H1 (cell line): Measurements from ENCODE around the gene FXYD5. TPM values are rescaled to one million over a fixed set of nuclear protein-coding genes. Genes with fewer than 3 reads are reported as not detected.

Source experiments
- CHD7 ChIP-seq: fragments of 300-600 bp; sonication (generic); IDR thresholded peaks from 2 replicates; pipeline ENCODE4 v1.7.1; 2012; ENCODE audit warnings: low read length, moderate library complexity, mild to moderate bottlenecking, inconsistent platforms; ENCODE audit not compliant: insufficient replicate concordance
- CREB1 ChIP-seq: IDR thresholded peaks from 2 replicates; pipeline ENCODE4 v1.6.1; 2012; ENCODE audit warnings: inconsistent platforms
- EP300 ChIP-seq, 2 experiments: IDR thresholded peaks; 1 replicate in 1 of 2; 2 replicates in 1 of 2; pipeline ENCODE4 v1.6.1; 2011 to 2012; ENCODE audit warnings: low read depth in 2 of 2, low read length in 2 of 2, mild to moderate bottlenecking in 2 of 2, borderline replicate concordance in 1 of 2, inconsistent platforms in 1 of 2, moderate library complexity in 1 of 2
- FOSL1 ChIP-seq: IDR thresholded peaks from 2 replicates; pipeline ENCODE4 v1.6.1; 2011; ENCODE audit warnings: mild to moderate bottlenecking, low read depth, low read length, moderate library complexity; ENCODE audit not compliant: insufficient read depth
- HDAC6 ChIP-seq: IDR thresholded peaks from one replicate; pipeline ENCODE4 v1.7.1; 2012; ENCODE audit warnings: low read depth, mild to moderate bottlenecking, inconsistent platforms, low read length, moderate library complexity
- NANOG ChIP-seq: IDR thresholded peaks from 2 replicates; pipeline ENCODE4 v1.6.1; 2011; ENCODE audit warnings: low read length, low read depth, mild to moderate bottlenecking, inconsistent platforms; ENCODE audit not compliant: insufficient read depth, poor library complexity, severe bottlenecking
- POU5F1 ChIP-seq: IDR thresholded peaks from 2 replicates; pipeline ENCODE4 v1.6.1; 2011; ENCODE audit warnings: low read depth, mild to moderate bottlenecking, low read length, moderate library complexity
- SUZ12 ChIP-seq: fragments of 200-600 bp; sonication (generic); IDR thresholded peaks from 2 replicates; pipeline ENCODE4 v1.6.1; 2012; ENCODE audit warnings: mild to moderate bottlenecking, inconsistent platforms, low read length, moderate library complexity, mixed read lengths
- TBP ChIP-seq: IDR thresholded peaks from 2 replicates; pipeline ENCODE4 v1.6.1; 2011; ENCODE audit warnings: low read depth, low read length, improper control_type of control experiment
- polyA plus RNA-seq, 7 experiments: library from polyadenylated mRNA; depleted of rRNA in 3 of 7; stranded (reverse) in 5 of 7; unstranded in 2 of 7; fragments of >200 nt in 5 of 7; fragments of 200-250 nt in 2 of 7; gene quantifications; 1 replicate in 5 of 7; 2 replicates in 1 of 7; 4 replicates in 1 of 7; pipeline versions ENCODE4 v1.2.1 to v1.2.3, GENCODE V29; 2011 to 2013; ENCODE audit warnings: missing spikeins in 2 of 7, mixed read lengths in 2 of 7
- total RNA-seq: library from RNA; stranded (reverse); fragmentation: NEBNext Ultra II Directional; extraction: Animal tissue kit (Norgen Biotek cat#: 25700); gene quantifications from 2 replicates; pipeline ENCODE4 v1.2.1, GENCODE V29; 2021

Gene FXYD5
- total and polyA plus RNA-seq, 2 of the 8 experiments (the other 6 are each of a cell fraction or from before 2014, with no cell fraction given): 99.0 to 191 TPM

GRCh38 chr19:35151273-35152065 lies 3.1 kb upstream of the FXYD5 start (continued):
- TF ChIP-seq CHD7 (no peak), TBP (0 out of 2 replicates have a peak, but pooled peaks have one; percentile 21), CREB1 (no peak), POU5F1 (no peak), HDAC6 (no peak), SUZ12 (no peak), EP300 (IDR thresholded peaks at IDR 0.05; ENCODE audit: borderline replicate concordance in 1 of 2, low read depth in 2 of 2, low read length in 2 of 2) (no peak), FOSL1 (no peak), NANOG (no peak)
- TF ChIP-seq, all 59 proteins: peak for 5
